Suppressor macrophage (primary cell): ENCODE measurements around the gene KRT16.
"Not testable (repeated sequence)": the region's sequence is repeated elsewhere in the genome, so short reads cannot be mapped to it uniquely, and the experiment has no call there.

Experiments
- DNase-seq, 4 experiments: peaks; one replicate each; pipeline ENCODE4 v3.0.0-alpha.2; 2020 to 2022

Gene KRT16

GRCh38 chr17:41627316-41628072 is 14.9 kb upstream of the KRT16 start:
- DNase-seq, result no peak

DNA sequence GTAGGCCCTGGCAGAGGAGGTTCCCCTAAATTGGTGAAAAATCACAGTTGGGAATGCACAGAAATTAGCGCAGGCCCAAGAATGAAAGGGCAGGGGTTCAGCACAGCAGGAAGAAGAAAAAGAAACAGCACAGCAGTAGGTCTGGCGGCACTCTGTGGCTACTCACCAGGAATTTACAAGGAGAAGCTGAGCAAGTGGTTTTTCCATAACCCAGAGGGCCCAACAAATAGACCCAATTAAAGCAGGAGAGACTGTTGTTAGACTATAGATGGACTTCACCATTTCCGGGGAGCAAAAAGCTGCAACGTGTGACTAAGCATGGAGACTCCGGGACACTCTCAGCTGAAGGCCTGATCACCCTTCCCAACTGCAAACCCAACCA is 14.3 kb upstream of the KRT16 start:
- not testable (repeated sequence) for DNase-seq

GRCh38 chr17:41626028-41626913 is 13.7 kb upstream of the KRT16 start:
- DNase-seq, result not testable (repeated sequence)

- DNase-seq, result no peak
These were observed 13.0 kb upstream of the KRT16 start for GRCh38 chr17:41625602-41626001.

GRCh38 chr17:41624208-41625101 is 11.9 kb upstream of the KRT16 start, which contains the start of gene KRT17:
TSS of gene KRT17 (minus strand) at chr17:41624575. CDS start at chr17:41624509, 66 bp downstream.
- peak; percentile 28 to 57 (median 39) for DNase-seq

- not testable (repeated sequence) for DNase-seq
These were observed 10.8 kb upstream of the KRT16 start for GRCh38 chr17:41623184-41623861.

- not testable (repeated sequence) for DNase-seq
These were observed 10.0 kb upstream of the KRT16 start for GRCh38 chr17:41622340-41623183.

- DNase-seq, result no peak
These were observed 9.3 kb upstream of the KRT16 start for GRCh38 chr17:41621916-41622315.

DNA sequence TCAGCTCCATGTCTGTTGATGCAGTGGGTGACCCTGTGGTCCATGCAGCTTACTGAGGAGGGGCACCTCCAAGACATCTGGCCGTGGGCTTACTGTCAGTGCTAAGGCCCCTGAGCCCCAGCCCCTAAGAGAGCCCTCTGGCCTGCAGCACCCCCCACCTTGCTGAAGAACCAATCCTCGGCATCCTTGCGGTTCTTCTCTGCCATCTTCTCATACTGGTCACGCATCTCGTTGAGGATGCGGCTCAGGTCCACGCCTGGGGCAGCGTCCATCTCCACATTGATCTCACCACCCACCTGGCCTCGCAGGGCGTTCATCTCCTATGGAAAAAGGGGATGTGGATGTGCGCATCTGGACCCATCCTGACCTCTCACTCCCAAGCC is 8.9 kb upstream of the KRT16 start:
- not testable (repeated sequence) for DNase-seq

GRCh38 chr17:41620583-41621434 is 8.2 kb upstream of the KRT16 start:
- DNase-seq, result no peak

DNA sequence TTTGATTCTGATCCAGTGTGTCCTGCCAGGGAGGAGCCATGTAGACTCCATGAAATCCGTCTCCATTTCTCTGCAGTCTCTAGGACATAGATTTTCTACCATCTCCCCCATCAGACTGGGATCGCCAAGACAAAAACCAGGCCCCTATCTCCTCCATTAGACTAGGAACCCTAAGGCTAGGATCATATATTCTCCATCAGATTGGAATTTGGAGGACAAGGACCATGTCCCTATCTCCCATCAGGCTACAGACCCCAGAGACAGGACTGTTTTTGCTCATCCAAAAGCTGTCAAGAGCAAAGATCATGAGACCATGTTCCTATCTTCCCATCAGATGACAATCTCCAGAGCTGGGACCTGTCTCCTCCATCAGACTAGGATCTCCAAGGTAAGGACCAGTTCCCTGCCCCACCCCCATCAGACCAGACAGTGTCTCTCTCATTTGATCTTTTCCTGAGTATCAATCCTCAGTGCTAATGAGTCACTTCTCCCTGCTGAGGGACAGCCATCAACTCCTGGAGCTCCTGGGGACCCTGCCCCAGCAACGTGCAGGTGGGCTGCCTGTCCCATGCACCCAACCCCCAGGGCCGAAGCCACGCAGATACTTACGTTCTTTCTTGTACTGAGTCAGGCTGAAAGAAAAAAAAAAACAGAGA is 7.5 kb upstream of the KRT16 start:
- not testable (repeated sequence) for DNase-seq

DNA sequence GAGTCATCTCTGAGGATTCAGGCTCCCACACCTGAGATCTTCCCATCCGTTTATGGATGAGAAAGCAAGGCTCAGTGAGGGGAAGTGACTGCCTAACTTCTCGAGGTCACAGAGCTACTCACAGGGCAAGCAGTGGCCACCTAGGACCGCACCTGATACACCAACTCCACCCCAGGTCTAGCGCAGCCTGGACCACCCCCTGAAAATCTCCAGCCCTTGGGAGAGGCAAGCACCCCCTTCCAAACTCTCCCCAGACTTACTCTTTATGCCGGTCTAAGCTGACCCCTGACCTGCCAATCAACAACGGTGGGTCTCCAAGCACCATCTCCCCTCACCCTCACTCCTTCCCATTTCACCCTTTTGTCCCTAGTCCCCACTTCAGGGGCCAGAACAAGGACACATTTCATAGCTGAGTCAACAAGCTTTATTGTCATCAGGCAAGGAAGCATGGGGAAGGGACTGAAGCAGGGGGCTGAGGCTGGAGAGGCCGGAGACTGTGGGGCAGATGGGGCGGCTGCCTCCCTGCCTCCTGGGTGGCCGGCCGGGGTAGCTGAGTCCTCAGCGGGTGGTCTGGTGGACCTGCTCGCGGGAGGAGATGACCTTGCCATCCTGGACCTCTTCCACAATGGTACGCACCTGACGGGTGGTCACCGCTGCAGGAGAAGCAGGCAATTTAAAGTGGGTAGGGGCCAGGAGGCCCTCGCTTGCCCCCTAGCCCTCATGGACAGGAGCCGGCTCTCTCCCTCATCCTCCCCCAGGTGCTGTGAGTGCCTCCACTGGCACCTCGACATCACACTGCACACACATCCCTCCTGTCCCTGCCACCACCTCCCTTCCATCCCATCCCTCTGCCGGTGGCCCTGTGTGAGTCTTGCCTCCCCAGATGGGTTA is 6.7 kb upstream of the KRT16 start:
- no peak for DNase-seq

GRCh38 chr17:41618341-41619035 is 5.9 kb upstream of the KRT16 start:
- DNase-seq, result no peak

- DNase-seq, result no peak
These were observed 5.1 kb upstream of the KRT16 start for GRCh38 chr17:41617698-41618097.

GRCh38 chr17:41617136-41617535 is 4.6 kb upstream of the KRT16 start:
- DNase-seq, result no peak

- not testable (repeated sequence) for DNase-seq
These were observed 3.9 kb upstream of the KRT16 start for GRCh38 chr17:41616486-41616885.

DNA sequence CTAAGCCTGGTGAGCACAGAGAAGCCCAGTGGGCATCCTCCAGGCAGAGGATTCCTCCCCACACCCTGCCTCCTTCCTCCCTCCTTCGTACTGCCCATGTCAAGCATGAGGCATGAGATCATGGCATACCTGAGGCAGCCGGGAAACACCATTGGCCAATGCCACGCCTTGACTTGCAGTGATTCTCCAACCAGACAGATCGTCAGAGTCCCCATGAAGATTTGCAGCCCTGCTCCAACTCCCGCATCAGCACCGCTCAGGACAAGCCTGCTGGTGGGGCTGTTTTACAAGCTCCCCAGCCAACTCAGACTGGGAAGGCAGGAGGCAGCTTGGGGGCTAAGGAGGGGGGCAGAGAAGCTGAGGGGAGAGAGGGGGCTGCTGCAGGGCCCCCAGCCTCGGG is 2.9 kb upstream of the KRT16 start:
- no peak for DNase-seq

DNA sequence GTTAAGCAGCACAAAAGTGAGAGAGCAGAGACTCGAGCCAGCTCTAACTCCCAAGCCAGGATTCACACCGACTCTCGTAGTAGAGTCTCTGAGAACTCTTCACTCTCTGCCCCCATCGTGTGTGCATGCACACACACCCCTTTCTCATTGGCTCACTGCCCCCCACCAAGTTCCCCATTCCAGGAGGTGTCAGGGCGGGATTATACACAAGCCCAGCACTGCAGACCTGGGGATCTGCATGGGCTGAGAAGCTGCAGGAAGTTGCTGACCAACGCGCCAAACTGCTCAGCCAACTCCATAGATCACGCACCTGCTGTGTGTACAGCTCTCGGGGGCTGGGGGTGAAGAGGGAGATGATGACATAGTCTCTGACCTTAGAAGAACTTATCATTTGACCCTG is 2.2 kb upstream of the KRT16 start:
- DNase-seq, result peak in 3 of 4 experiments; percentile 12 to 28 (median 25)
